Measurements from ENCODE around the gene ALDOB. TPM values are rescaled to one million over a fixed set of nuclear protein-coding genes. Genes with fewer than 3 reads are reported as not detected.

Gene ALDOB
- polyA plus RNA-seq, 1 donor from 2014 or later, result not detected

DNA sequence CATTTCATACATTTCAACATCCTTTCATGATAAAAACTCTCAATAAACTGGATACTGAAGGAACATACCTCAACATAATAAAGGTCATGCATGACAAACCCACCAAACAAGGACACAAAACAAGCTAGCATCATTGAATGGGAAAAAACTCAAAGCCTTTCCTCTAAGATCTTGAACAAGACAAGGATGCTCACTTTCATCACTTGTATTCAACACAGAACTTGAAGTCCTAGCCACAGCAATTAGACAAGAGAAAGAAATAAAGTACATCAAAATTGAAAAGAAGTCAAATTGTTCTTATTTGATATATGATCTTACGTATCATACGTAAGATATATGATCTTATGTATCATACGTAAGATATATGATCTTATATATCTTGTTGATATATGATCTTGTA is 42.4 kb downstream of the ALDOB start:
- Histone ChIP-seq H3F3A (ENCODE audit: insufficient read depth, low read length, poor library complexity, severe bottlenecking) (no peaks in the 10 kb centered on the region), H4K20me1 (ENCODE audit: insufficient read depth) (no peaks in the 10 kb centered on the region), H3K9me2 (ENCODE audit: insufficient read depth, low read length) (no peaks in the 10 kb centered on the region), H3K9me3 (ENCODE audit: low read length) (no peaks in the 10 kb centered on the region), H3K79me2 (replicated peaks; ENCODE audit: insufficient read depth, low read length) (peaks cover 64% of the 10 kb centered on the region), H3K9ac (ENCODE audit: low read length) (no peak overlapping the region), H3K4me2 (ENCODE audit: low read length) (no peak overlapping the region), H3K27ac (ENCODE audit: low read length) (no peak overlapping the region), H2AFZ (ENCODE audit: low read depth, low read length) (no peak overlapping the region), H3K4me3 (ENCODE audit: low read length) (no peak overlapping the region), H3K27me3 (ENCODE audit: insufficient read depth, low read depth, low read length) (no peaks in the 10 kb centered on the region), H3K36me3 (ENCODE audit: insufficient read depth, low read length) (peaks cover 7% of the 10 kb centered on the region)
- TF ChIP-seq POLR2AphosphoS5 (IDR thresholded peaks at IDR 0.05) (no peak), EZH2 (IDR thresholded peaks at IDR 0.05; ENCODE audit: borderline replicate concordance, insufficient read depth, low read length, poor library complexity, severe bottlenecking) (no peak), MXI1 (conservative IDR thresholded peaks at IDR 0.05; ENCODE audit: poor library complexity, severe bottlenecking) (no peak), SMC3 (conservative IDR thresholded peaks at IDR 0.05; ENCODE audit: poor library complexity) (no peak), EP300 (conservative IDR thresholded peaks at IDR 0.05; ENCODE audit: poor library complexity, severe bottlenecking) (no peak), RAD21 (conservative IDR thresholded peaks at IDR 0.05) (no peak), TAF1 (IDR thresholded peaks at IDR 0.05; ENCODE audit: low read depth) (no peak)
- TF ChIP-seq, protein P1, sequence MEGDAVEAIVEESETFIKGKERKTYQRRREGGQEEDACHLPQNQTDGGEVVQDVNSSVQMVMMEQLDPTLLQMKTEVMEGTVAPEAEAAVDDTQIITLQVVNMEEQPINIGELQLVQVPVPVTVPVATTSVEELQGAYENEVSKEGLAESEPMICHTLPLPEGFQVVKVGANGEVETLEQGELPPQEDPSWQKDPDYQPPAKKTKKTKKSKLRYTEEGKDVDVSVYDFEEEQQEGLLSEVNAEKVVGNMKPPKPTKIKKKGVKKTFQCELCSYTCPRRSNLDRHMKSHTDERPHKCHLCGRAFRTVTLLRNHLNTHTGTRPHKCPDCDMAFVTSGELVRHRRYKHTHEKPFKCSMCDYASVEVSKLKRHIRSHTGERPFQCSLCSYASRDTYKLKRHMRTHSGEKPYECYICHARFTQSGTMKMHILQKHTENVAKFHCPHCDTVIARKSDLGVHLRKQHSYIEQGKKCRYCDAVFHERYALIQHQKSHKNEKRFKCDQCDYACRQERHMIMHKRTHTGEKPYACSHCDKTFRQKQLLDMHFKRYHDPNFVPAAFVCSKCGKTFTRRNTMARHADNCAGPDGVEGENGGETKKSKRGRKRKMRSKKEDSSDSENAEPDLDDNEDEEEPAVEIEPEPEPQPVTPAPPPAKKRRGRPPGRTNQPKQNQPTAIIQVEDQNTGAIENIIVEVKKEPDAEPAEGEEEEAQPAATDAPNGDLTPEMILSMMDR (IDR thresholded peaks at IDR 0.05; ENCODE audit: poor library complexity, severe bottlenecking), result no peak
- TF ChIP-seq, protein P2, sequence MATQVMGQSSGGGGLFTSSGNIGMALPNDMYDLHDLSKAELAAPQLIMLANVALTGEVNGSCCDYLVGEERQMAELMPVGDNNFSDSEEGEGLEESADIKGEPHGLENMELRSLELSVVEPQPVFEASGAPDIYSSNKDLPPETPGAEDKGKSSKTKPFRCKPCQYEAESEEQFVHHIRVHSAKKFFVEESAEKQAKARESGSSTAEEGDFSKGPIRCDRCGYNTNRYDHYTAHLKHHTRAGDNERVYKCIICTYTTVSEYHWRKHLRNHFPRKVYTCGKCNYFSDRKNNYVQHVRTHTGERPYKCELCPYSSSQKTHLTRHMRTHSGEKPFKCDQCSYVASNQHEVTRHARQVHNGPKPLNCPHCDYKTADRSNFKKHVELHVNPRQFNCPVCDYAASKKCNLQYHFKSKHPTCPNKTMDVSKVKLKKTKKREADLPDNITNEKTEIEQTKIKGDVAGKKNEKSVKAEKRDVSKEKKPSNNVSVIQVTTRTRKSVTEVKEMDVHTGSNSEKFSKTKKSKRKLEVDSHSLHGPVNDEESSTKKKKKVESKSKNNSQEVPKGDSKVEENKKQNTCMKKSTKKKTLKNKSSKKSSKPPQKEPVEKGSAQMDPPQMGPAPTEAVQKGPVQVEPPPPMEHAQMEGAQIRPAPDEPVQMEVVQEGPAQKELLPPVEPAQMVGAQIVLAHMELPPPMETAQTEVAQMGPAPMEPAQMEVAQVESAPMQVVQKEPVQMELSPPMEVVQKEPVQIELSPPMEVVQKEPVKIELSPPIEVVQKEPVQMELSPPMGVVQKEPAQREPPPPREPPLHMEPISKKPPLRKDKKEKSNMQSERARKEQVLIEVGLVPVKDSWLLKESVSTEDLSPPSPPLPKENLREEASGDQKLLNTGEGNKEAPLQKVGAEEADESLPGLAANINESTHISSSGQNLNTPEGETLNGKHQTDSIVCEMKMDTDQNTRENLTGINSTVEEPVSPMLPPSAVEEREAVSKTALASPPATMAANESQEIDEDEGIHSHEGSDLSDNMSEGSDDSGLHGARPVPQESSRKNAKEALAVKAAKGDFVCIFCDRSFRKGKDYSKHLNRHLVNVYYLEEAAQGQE (IDR thresholded peaks at IDR 0.05; ENCODE audit: borderline replicate concordance), result no peak

DNA sequence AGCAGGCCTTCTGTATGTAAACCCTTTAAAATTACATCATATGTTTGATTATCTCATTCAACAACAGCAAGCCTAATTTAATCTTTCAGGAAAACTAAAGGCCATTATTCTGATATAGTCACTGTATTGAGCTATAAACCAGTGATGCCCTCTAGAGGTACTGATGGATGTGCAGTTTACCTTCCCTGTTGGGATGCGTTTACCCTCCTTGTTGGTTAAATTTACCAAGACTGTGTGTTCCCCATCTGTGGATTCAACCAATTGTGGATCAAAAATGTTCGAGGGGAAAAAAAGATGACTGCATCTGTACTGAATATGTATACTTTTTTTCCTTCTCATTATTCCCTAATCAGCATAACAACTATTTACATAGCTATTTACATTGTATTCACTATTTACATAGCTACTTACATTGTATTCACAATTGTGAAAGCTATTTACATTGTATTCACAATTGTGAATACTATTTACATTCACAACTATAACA is 47.0 kb downstream of the ALDOB start:
- Histone ChIP-seq H4K20me1 (ENCODE audit: insufficient read depth) (no peaks in the 10 kb centered on the region), H3K79me2 (replicated peaks; ENCODE audit: insufficient read depth, low read length) (peaks cover 20% of the 10 kb centered on the region), H3K9ac (ENCODE audit: low read length) (no peak overlapping the region), H3F3A (ENCODE audit: insufficient read depth, low read length, poor library complexity, severe bottlenecking) (no peaks in the 10 kb centered on the region), H3K9me3 (ENCODE audit: low read length) (no peaks in the 10 kb centered on the region), H2AFZ (ENCODE audit: low read depth, low read length) (no peak overlapping the region), H3K9me2 (ENCODE audit: insufficient read depth, low read length) (no peaks in the 10 kb centered on the region), H3K27me3 (ENCODE audit: insufficient read depth, low read depth, low read length) (no peaks in the 10 kb centered on the region), H3K4me2 (ENCODE audit: low read length) (no peak overlapping the region), H3K36me3 (ENCODE audit: insufficient read depth, low read length) (peaks cover 7% of the 10 kb centered on the region), H3K4me3 (ENCODE audit: low read length) (no peak overlapping the region), H3K27ac (ENCODE audit: low read length) (no peak overlapping the region)
- TF ChIP-seq EZH2 (IDR thresholded peaks at IDR 0.05; ENCODE audit: borderline replicate concordance, insufficient read depth, low read length, poor library complexity, severe bottlenecking), result no peak
- TF ChIP-seq, protein P1 (IDR thresholded peaks at IDR 0.05; ENCODE audit: poor library complexity, severe bottlenecking), result no peak
- TF ChIP-seq POLR2AphosphoS5 (IDR thresholded peaks at IDR 0.05), result no peak
- TF ChIP-seq SMC3 (conservative IDR thresholded peaks at IDR 0.05; ENCODE audit: poor library complexity), result no peak
- TF ChIP-seq EP300 (conservative IDR thresholded peaks at IDR 0.05; ENCODE audit: poor library complexity, severe bottlenecking), result no peak
- TF ChIP-seq, protein P2 (IDR thresholded peaks at IDR 0.05; ENCODE audit: borderline replicate concordance), result no peak
- no peak for TF ChIP-seq MXI1 (conservative IDR thresholded peaks at IDR 0.05; ENCODE audit: poor library complexity, severe bottlenecking)
- TF ChIP-seq TAF1 (IDR thresholded peaks at IDR 0.05; ENCODE audit: low read depth), result no peak
- no peak for TF ChIP-seq RAD21 (conservative IDR thresholded peaks at IDR 0.05)

Measured in neural cell (in vitro differentiated cells).